ENCODE results near the gene DNAI1.

GRCh38 chr9:34465468-34465867 is 6.9 kb downstream of the DNAI1 start:
- TF ChIP-seq CTCF (conservative IDR thresholded peaks at IDR 0.05) (no peak), ZFX (IDR thresholded peaks at IDR 0.05) (no peak)

Data from C4-2B (cell line).